SU-DHL-6 (cell line): ENCODE data around the gene AGTRAP.

Experiments
- H2AFZ ChIP-seq: fragments of 200-600 bp; sonication (generic); 2 replicates; pipeline ENCODE4 v1.6.1; 2014; ENCODE audit warnings: low read depth, mild to moderate bottlenecking, moderate library complexity, mixed read lengths, antibody characterized with exemption, low read length; ENCODE audit not compliant: severe bottlenecking
- H3F3A ChIP-seq: fragments of 200-600 bp; shearing (Covaris generic); 2 replicates; pipeline ENCODE4 v1.6.0; 2016; ENCODE audit warnings: antibody characterized with exemption, mild to moderate bottlenecking; ENCODE audit not compliant: insufficient read depth
- H3K27ac ChIP-seq: fragments of 200-600 bp; sonication (generic); 2 replicates; pipeline ENCODE4 v1.5.1; 2016; ENCODE audit warnings: low read depth, mild to moderate bottlenecking, low read length, moderate library complexity, mixed read lengths
- H3K27me3 ChIP-seq: fragments of 200-600 bp; sonication (generic), shearing (Covaris generic); 2 replicates; pipeline ENCODE4 v1.6.0; 2014; ENCODE audit warnings: mild to moderate bottlenecking, low read length
- H3K36me3 ChIP-seq: fragments of 200-600 bp; sonication (generic); 2 replicates; pipeline ENCODE4 v1.6.1; 2014; ENCODE audit warnings: mild to moderate bottlenecking, low read length, mixed read lengths
- H3K4me2 ChIP-seq: fragments of 300-600, 200-600 bp; shearing (Covaris generic), sonication (generic); 2 replicates; pipeline ENCODE4 v1.6.0; 2014; ENCODE audit warnings: low read length, low read depth, mild to moderate bottlenecking; ENCODE audit not compliant: poor library complexity, severe bottlenecking
- H3K4me3 ChIP-seq: fragments of 200-600 bp; sonication (generic); 2 replicates; pipeline ENCODE4 v1.5.1; 2014; ENCODE audit warnings: antibody characterized with exemption, low read length, mild to moderate bottlenecking, mixed read lengths; ENCODE audit not compliant: insufficient read depth, poor library complexity, severe bottlenecking
- H3K79me2 ChIP-seq: fragments of 200-600 bp; sonication (generic); 2 replicates; pipeline ENCODE4 v1.6.1; 2014; ENCODE audit warnings: mild to moderate bottlenecking, low read length, moderate library complexity; ENCODE audit not compliant: insufficient read depth
- H3K9ac ChIP-seq: fragments of 200-600 bp; sonication (generic); 2 replicates; pipeline ENCODE4 v1.7.0; 2014; ENCODE audit warnings: mild to moderate bottlenecking, low read length
- H3K9me2 ChIP-seq: fragments of 200-600 bp; sonication (generic); replicated peaks from 2 replicates; pipeline ENCODE4 v1.6.1; 2014; ENCODE audit warnings: low read length; ENCODE audit not compliant: insufficient read depth
- H3K9me3 ChIP-seq: fragments of 200-600 bp; sonication (generic); 2 replicates; pipeline ENCODE4 v1.6.1; 2014; ENCODE audit warnings: low read length, mixed read lengths; ENCODE audit not compliant: insufficient read depth
- H4K20me1 ChIP-seq: fragments of 200-600 bp; sonication (generic); 2 replicates; pipeline ENCODE4 v1.6.1; 2014; ENCODE audit warnings: low read depth, mild to moderate bottlenecking, antibody characterized with exemption, low read length, moderate library complexity, mixed read lengths
- CTCF ChIP-seq: fragments of 200-600 bp; sonication (generic); IDR thresholded peaks from one replicate; pipeline ENCODE4 v1.5.1; 2017; ENCODE audit warnings: antibody characterized with exemption, mild to moderate bottlenecking, low read length, moderate library complexity; ENCODE audit not compliant: insufficient read depth, poor library complexity, severe bottlenecking
- EZH2phosphoT487 ChIP-seq: fragments of 200-600 bp; sonication (generic), shearing (Covaris generic); conservative IDR thresholded peaks from 2 replicates; pipeline ENCODE4 v1.6.1; 2018; ENCODE audit warnings: mild to moderate bottlenecking, antibody characterized with exemption, low read length, moderate library complexity, mixed read lengths

Gene AGTRAP

DNA sequence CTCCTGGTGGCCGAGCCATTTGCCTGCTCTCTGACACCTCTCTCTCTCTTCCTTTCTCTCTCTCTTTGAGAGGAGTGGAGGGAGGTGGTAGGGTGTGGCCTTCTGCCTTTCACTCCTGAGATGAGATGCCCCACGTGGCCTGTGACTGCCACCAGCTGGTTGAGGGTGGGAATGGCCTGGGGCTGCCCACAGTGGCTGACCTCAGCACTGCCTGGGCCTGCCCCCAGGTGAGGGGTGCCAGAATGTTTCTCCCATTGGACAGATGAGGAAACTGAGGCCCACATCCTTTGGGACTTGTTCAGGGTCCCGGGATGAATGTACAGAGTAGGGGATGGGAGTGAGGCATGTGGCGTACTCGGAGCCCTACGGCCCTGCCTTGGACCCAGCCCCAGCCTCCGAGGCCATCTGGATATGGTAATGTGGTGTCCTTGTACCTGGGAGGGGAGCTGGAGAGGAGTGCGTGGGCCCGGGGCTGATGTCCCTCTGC, 13.3 kb downstream of the AGTRAP start:
- Histone ChIP-seq H2AFZ (no peak overlapping the region), H3K4me3 (no peak overlapping the region), H3F3A (no peaks in the 10 kb centered on the region), H3K27ac (no peak overlapping the region), H3K9me3 (no peaks in the 10 kb centered on the region), H3K79me2 (no peaks in the 10 kb centered on the region), H3K36me3 (no peaks in the 10 kb centered on the region), H3K9ac (no peak overlapping the region), H3K9me2 (no peaks in the 10 kb centered on the region), H3K4me2 (no peak overlapping the region), H4K20me1 (no peaks in the 10 kb centered on the region), H3K27me3 (no peaks in the 10 kb centered on the region)
- TF ChIP-seq EZH2phosphoT487 (no peak), CTCF (no peak)

DNA sequence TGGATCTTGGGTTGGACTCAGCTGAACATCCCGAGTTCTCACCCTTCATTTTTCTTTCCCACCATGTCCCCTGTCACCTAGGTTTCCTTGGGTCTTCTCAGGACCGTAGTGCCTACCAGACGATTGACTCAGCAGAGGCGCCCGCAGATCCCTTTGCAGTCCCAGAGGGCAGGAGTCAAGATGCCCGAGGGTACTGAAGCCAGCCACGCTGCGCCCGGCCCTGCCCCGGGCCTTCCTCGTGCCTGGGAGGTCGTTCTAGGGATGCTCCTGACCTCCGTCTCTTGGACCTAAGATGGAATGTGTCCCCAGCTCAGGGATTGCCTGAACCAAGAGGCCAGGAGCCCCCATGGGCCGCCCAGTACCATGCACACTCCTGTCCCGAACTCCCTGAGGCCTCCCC, 14.1 kb downstream of the AGTRAP start:
- no peaks in the 10 kb centered on the region for H3K9me3 ChIP-seq

DNA sequence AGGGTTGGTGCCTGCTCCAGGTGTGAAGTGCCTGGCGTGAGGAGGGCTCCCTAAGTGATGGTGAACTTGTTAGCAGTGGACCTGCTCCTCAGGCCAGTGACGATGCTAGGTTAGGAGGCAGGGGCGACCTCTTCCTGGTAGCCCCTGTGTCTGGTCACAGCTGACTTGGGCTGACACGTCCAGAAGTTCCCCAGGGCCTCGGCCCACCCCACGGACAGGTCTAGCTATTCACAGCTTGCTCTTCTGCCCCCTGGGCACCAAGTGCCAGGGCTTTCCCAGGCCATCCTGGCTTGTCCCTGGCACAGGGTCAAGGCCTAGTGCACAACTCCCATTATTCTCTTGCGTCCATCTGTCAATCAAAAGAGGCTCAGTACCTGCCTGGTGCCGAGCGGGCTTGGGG, 15.2 kb downstream of the AGTRAP start:
- Histone ChIP-seq H3K4me2 (no peak overlapping the region), H3K9me3 (no peaks in the 10 kb centered on the region), H3K27me3 (no peaks in the 10 kb centered on the region), H3K79me2 (no peaks in the 10 kb centered on the region), H3K4me3 (no peak overlapping the region), H3F3A (no peaks in the 10 kb centered on the region), H3K9ac (no peak overlapping the region), H2AFZ (no peak overlapping the region), H3K9me2 (no peaks in the 10 kb centered on the region), H3K27ac (no peak overlapping the region), H4K20me1 (no peaks in the 10 kb centered on the region), H3K36me3 (no peaks in the 10 kb centered on the region)
- no peak for TF ChIP-seq CTCF
- no peak for TF ChIP-seq EZH2phosphoT487

More for the DNA sequence above, 14.1 kb downstream of the AGTRAP start:
- H3K27me3 ChIP-seq, result no peaks in the 10 kb centered on the region
- no peak overlapping the region for H3K4me2 ChIP-seq
- H3K79me2 ChIP-seq, result no peaks in the 10 kb centered on the region
- no peaks in the 10 kb centered on the region for H3F3A ChIP-seq
- no peak overlapping the region for H3K9ac ChIP-seq
- TF ChIP-seq EZH2phosphoT487, result no peak
- TF ChIP-seq CTCF, result no peak
- H4K20me1 ChIP-seq, result no peaks in the 10 kb centered on the region
- H3K4me3 ChIP-seq, result no peak overlapping the region
- no peaks in the 10 kb centered on the region for H3K36me3 ChIP-seq
- H3K9me2 ChIP-seq, result no peaks in the 10 kb centered on the region
- no peak overlapping the region for H3K27ac ChIP-seq
- no peak overlapping the region for H2AFZ ChIP-seq
